Activated CD4-positive, CD25-positive, alpha-beta regulatory T cell treated with anti-CD3 and anti-CD28 coated beads, Interleukin-2, amount 50 U/mL, for 16 hours (primary cell): Measurements from ENCODE around the gene KIF3A.

Experiments
- DNase-seq: peaks from one replicate; pipeline ENCODE4 v3.0.0-alpha.2; 2020; ENCODE audit warnings: low read depth, low spot score

KIF3A gene

DNA sequence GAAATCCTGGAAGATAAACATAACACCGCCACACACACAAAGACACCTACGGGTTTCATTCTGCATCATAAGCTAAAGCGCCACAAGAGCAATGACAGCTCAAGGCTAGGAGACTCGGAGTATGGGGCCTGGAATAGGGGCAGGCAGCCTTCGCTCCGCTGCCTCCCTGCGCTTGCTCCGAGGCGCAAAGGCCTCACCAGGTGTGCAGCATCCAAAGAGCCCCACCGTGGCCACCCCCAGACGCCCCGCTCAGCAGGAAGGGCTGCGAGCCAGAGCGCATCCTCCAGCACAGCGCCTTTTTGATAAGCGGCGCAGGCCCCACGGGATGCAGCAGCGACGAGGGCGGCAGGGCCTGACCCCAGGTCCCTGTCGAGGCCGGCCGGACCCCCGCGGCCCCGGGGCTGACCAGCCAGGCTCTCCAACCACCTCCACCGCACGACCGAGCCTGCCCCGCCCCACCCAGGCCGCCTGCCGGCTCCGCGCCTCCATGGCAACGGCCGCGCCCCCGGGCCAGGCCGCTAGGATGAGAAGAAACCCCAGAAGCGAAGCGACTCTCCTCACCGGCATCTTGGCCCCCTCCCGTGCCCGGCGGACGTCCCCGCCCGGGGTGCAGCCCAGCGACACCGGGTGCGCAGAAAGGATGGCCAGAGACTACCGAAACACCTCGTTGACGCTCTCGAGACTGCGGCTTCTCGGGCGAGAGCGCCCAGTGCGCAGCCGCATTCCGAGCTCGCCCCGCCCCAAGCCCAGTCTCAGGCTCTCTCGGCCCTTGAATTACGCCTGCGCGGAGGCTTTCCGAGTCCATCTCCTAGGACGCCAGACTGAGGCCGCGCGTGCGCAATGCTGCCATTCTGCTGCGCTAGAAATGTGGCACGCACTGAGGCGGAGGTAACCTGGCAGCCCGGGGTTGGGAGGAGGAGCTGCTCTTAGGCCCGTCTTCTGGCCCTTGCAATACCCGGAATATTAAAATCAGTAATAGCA is at the start of gene KIF3A:
Gene KIF3A, minus strand, starts transcription at position 694 of the 981 bp plus-strand sequence. Its CDS starts 127 bp downstream, at position 567.
- DNase-seq = peak; percentile 95

DNA sequence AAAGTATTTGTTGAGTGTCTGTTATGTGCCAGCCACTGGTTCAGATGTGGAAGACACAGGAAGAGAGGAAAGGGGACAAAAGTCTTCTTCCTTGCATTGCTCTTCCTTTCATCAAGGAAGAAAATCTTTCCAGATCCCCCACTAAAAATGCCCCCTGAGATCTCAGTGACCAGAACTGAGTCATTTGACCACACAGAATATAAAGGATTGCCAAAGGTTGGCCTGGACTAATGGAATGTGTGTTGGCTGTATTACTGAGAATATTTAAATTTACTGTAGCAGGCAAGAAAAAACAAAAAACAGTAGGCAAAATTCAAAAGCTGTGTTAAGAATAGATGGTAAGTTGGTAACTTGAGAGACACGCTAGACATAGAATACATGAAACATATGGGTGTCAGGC is 49.7 kb upstream of the KIF3A start:
- DNase-seq = no peak

DNA sequence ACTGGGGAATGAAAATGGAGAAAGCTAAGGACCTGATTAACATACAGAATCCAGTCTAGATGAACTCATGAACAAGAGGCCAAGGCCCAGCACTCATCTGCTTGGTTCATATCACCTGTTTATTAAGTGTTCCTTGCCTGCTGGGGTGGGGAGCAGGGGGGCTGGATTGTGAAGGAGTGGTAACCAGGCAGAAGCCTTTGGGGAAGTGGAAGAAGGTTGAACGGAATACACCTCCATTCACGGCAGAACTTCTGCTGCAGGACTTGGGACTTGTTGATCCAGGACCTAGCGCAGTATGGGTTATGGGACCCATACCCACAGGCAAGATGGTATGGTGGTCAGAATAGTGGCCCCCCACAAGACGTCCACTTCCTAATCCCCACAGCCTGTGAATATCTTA is 48.5 kb upstream of the KIF3A start:
- DNase-seq = no peak

DNA sequence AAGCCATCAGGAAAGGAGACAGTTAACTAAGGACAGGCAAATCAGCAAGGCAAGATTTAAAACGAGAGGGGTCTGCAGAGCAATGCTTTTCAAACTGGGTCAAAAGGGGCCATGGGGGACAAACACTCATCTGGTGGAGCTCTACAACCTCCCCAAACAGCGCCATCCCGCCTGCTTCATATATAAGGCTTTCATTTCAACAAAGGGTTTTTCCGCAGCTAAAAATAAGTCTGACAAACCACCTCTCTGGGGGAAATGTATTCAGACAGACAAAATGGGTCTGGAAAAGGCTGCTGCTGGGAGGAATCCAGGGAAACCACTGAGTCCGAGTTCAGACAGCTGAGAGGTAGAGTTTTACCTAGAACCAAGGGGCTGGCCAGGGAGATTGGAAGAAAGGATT is 48.0 kb upstream of the KIF3A start:
- no peak for DNase-seq

DNA sequence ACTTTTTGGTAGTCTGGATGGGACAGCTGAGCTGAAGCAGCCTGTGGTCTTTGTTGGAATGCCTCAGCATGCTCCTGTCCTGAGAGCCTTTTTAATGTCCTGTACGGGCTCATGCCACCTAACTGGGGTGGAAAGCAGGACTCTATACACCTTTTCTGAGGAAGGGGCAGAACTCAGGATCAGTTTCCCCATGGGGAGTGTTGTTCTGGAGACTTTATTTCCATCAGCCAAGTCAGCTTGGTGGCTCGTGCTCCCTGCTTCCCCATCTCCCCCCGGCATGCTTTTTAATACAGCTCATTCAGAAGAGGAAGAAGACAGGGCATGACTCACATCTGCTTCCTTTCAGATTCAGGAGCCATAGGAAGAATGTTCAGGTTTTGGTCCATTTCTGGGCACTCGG is 44.8 kb upstream of the KIF3A start:
- no peak for DNase-seq

DNA sequence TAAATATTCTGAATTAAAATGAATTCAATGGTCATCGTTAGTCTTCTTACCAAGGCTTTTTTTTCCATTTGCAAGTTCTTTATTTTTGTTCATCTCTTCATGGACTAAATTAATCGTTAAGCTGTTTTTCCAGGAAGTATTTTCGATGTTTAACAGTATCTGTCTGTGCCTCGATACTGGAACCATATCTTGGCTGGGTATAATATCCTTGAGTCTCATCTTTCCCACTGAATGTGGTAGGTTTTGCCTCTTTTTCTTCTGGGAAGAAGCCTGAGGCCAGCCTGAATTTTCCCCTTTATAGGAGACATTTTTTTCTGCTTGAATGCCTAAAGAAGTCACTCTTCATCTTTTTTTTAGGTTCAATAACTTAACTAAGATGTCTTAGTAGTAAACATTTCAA is 43.7 kb upstream of the KIF3A start:
- DNase-seq = no peak

DNA sequence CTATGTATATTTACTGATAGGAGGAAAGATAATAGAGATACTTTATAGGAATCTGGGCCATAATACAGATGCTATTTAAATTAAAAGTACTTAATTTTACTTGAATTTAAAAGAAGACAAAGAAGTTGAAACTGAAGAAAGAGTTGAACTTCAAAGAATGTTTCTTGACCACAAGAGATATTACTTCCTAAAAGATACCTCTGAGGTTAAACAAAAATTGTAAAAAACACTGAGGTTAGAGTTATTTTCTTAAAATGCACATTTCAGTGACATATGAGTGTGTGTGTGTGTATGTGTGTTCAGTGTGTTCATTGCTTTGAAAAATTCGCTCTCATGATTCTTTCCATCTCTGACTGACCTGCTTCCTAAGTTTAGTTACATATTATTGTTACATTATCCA is 43.2 kb upstream of the KIF3A start:
- no peak for DNase-seq

DNA sequence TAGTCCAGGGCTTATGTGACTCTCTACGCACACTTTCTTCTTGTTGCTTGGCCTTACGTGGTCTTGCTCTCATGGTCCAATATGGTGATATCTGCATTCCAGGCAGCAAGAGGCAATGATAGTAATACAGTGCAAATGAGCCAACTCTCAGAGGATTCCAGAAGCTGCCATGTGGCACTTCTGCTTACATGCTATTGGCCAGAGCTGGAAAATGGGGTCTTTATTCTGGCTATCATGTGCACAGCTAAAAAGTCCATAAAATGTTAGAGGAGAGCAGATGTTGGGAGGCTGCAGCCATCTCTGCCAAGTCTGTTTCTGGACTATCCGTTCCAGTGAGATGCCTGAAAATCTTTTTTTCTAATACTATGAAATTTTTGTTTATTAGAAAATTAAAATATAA is 42.6 kb upstream of the KIF3A start:
- no peak for DNase-seq

DNA sequence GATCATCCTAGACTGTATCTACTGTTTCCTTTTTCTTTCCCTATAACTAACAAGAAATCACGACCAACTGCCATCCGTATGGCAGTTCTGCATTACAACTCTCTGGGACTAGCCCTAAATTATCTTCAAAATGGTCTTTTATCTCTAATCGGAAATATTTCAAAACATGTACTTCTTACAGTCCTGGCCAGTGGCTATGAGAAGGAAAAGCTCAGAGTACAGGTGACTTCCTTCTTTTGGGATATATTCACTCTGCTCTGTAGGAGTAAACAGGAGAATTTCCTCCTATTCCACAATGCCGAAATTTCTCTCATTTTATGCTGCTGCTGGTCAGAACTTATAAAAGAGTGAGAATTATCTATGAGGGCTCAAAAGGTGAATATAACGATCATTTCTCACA is 41.5 kb upstream of the KIF3A start:
- no peak for DNase-seq

DNA sequence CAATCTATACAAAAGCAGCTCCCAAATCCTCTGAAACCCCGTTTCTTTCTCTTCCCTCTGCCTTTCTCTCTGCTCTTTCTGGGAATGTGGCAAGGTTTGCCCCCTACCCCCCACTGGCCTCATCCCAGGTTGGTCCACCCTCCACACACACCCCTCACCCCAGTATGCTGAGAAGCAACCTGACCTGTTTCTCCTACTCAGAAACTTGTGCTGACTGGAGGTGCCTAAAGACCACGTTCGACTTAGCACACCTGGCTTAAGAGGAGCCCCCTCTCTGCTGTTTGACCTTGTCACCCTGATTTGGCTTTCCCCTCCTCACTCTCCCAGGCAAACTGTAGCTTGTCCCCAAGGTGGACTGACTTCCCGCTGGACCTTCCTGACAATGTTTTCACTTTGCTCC is 40.8 kb upstream of the KIF3A start:
- DNase-seq = no peak

DNA sequence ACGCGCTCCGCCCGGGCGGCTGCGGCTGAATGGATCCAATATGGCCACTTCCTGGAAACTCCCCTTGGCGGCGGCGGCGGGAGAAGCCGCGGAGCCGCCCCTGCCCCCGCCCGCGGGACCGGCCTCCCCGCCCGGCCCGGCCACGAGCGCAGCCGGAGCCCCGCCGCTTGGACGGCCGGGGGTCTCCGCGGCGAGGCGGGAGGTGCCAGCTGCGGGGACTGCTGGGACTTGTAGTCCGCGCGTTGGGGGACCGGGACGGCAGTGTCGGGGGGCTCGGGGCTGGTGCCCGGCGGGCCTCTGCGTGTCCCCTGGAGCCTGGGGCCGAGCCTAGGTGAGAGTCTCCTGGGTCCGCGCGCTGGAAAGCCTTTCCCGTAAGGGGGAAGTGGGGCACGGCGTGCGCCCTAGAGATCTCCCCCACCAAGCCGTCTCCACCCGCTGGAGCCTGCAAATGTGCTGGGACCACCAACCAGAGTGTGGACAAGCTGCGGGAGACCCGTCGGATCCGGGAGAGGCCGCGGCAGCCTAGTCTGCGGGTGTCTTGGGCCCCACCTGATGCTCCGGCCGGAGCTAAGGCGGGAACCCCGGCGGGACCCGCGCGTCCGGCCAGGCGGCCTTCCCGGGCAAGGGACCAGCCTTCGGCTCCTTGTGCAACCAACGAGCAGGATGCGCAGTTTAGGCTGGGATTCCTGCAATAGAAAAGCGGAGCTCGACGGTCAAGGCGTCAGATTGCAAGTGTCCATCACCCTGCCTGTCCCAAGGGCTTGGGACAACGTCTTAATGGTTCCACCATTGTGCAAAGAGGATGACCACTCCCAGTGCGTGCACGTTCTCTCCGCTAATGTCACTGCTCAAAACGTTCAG is 40.1 kb upstream of the KIF3A start, which contains the start of gene SEPTIN8:
Gene SEPTIN8, minus strand, starts transcription at position 31 of the 861 bp plus-strand sequence. CDS start 102 bp downstream, outside the sequence.
- DNase-seq = peak; percentile 12

DNA sequence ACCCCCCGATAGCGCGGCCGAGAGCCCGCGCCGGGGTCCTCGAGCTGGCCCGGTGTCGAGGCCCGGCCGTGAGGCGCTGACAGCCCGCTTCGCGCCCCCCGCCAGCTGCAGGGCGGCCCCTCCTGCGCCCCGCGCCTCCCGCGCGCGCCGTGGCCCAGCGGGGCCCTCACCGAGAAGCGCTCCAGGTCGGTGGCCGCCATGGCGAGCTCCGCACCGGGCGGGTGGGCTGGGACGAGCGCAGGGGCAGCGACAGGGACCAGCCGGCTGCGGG is 39.5 kb upstream of the KIF3A start:
- no peak for DNase-seq

DNA sequence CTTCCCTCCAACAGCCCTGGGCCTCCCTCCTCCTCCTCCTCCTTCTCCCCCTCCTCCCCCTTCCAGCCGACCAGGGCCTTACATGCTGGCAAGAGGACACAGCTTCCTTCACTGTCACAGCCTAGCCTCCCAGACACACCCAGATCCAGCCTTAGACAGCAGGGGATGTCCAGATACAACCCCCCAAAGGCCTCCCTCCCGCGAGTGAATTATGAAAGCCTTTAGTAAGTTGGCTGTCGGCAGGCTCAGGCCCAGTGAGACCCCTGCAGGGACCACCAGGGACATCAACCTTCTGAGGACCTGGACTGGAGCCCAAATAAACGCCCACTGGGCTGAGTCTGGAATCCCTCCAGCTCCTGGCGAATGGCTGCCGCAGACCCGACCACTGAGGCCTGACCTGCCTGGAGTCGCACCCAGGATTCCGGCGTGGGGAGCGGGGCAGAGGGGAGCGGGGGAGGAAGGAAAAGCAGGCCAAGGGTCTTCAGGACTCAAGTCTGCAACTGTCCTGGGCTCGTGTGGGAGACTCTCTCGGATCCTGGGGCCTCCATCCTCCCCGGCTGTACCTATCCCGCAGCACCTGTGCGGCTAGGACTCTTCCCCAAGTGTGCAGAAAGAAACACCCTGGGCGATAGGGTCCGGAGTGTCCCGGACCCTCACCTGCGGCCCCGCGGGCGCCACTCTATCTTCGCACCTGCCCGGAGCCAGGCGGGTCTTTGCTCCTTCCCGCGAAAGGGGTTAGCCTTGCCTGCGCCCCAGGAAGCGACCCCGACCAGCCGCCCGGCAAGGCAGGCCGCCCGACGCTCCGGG is 39.0 kb upstream of the KIF3A start:
- DNase-seq = no peak

DNA sequence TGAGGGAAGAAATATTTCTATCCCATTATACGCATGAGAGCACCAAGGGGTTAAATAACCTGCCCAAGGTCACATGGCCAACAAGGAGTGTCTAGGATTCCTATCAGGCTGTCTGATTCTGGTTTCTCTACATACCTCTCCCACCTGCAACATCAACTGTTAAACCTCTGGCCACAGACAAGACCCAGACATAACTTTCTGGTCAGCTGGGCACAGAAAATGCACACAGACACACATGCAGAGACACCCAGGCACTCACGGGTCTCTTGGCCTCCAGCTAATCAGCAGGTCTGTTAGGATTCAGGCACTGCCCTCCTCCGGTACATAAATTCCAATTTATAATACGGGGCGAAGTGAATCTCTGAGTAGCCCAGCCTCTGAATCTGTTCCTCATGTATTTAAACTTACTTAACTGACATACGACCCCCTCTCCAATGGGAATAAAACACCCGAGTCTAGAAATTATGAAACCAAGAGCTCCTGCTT is 38.2 kb upstream of the KIF3A start:
- no peak for DNase-seq

DNA sequence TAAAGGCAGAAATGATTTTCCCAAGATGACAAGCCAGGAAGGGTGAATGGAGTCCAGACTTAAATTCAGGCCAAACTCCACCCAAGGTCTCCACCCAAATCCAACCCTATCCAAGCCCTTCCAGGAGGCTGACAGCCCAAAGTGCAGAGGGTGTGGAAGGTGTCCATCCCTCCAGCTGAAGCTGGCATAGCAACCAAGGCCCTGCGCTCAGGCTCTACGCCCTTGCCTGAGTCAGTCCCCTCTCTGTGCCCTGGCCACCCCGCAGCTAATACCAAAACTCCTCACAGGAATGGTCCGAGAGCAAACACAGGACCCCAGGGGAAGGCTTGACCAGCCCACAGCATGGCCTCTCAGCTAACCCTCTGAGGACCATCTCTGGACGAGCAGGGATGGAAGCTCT is 37.5 kb upstream of the KIF3A start:
- DNase-seq = no peak

DNA sequence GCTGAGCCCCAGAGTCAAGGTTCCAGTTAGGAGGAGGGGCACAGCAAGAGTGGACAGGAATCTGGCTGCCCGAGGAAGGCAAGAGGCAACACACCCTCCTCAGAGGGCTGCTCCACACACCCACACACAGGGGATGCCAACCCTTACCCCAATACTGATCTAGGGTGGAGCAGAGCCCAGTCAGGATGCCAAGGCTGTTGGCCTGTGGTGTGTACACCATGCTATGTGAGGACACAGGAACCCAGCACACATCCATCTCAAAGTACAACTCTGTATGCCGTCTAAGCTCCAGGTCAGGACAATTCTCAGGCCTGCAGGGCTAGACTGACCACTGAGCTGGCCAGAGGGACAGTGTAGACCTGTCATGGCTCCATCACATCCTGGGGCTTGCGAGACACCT is 37.1 kb upstream of the KIF3A start:
- DNase-seq = no peak

DNA sequence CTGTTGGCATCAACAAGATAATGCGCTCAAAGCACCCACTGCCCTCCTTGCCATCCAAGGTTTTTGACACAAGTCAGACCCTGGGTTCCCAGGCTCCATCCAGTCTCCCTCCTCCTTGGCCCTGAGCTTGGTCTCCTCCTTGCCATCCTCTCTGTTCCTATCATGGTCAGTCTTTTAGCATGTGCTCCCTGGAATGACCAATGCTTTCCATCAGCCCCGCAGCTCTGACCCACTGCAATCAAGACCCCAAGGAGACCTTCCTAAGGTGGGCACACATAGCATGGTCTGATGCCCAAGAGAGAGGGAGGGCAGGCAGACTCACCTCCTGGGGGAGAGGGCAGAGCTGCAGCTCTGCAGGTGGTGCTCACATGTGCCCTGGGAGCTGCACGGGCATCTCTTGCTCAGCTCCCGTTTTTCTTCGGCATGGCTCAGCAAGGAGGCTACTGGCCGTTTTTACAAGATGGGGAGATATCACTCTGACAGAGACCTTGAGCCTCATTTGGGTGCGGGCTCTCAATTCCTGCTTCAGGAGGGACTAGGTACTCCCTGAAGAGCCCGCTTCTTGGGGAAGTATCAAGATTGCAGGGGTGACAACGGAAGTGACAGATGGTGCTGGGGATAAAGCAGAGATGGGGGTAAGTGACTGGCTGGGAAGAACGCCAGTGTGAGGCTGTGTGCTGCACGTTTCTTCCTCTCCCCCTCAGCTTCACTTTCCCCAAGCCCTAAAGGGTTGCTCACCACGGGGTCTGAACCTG is 36.4 kb upstream of the KIF3A start:
- DNase-seq = no peak

DNA sequence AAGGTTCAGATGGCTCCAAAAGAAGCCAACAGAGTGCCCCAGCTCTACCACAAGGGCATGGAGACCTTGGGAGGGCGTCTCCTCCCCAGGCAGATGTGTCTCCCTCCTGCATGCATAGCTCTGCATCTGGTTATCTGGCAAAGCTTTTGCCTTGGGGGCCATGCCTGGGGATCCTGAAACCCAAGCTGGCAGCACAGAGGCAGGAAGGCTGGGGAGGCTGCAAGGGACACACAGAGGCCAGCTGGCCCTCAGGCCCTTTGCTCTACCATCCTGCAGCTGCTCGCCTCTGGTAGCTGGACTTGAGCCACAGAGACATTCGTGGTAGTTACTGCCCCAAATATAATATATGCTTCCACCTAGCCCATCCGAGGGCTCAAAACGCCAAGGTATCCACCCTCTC is 35.8 kb upstream of the KIF3A start:
- no peak for DNase-seq

DNA sequence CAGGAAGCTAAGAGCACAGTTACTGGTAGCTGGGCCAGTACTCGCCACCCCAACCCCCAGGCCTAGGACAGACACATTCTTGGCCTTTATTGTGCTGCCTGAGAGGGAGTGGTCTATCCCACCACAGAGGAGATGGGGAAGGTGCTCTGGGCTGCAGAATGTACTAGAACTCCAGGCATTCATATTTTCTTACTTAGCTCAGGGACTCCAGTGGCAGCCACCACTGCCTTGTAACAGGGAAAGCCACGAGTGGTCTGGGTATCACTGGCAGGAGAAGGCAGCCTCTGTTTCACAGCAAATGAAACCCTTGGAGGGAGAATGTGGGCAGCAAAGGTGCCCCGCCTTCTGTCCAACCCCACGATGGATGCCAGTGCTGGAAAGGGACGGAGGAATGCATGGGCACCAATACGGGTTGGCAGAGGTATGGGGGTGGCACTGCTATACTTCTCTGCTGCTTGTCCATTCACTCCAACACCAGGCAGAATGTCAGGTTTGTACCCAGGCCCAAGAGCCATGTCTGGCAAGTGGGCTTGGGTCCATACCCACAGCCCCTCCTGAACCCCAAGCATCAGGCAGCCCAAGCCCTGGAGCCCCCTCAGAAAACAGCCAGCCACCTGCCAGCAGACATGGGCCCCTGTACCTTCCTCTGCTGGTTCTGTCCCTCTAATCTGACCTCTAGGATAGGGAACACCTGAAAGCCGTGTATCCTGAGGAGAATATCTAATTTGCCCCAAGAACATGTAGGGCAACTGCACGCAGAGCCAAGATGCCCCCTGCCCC is 35.1 kb upstream of the KIF3A start:
- no peak for DNase-seq

DNA sequence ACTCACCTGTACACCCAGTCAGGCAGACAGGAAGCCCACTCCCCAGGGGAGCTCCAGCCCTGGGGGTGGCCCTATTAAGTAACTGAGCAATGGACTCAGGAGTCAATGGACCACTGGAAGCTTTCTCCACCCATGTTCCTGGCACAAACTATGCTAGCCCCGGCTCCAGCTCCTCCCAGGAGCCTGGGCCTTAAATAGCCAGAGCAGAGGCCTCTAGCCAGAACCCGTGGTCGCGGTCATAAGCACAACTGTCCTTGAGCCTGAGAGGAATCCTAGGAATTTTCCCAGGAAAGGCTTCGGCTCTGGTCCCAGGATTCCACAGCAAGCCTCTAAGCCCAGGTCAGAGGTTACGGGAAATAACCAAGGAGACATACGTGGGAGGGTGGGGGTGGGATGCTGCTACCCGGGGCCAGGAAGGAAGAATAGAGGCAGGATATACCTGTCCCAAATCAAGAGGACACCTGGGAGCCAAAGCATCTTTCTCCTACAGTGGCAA is 34.2 kb upstream of the KIF3A start:
- DNase-seq = no peak
